Tongue (tissue), 2 donors: ENCODE measurements around the gene CDC27. TPM values are rescaled to one million over a fixed set of nuclear protein-coding genes. Genes with fewer than 3 reads are reported as not detected.
"Not testable (repeated sequence)": the region's sequence is repeated elsewhere in the genome, so short reads cannot be mapped to it uniquely, and the experiment has no call there.

Experiments
- DNase-seq: peaks from one replicate; pipeline ENCODE4 v3.0.0-alpha.2; 2015
- total RNA-seq: library from RNA; depleted of rRNA; stranded (reverse); fragments of >200 nt; gene quantifications from one replicate; pipeline ENCODE4 v1.2.3, GENCODE V29; 2014

The CDC27 gene
- total RNA-seq, result 86.0 TPM

GRCh38 chr17:47188876-47189731 lies at the start of gene CDC27:
Gene CDC27 (minus strand): TSS chr17:47189295. CDS start chr17:47189172, 123 bp downstream.
- peak; percentile 100 for DNase-seq

DNA sequence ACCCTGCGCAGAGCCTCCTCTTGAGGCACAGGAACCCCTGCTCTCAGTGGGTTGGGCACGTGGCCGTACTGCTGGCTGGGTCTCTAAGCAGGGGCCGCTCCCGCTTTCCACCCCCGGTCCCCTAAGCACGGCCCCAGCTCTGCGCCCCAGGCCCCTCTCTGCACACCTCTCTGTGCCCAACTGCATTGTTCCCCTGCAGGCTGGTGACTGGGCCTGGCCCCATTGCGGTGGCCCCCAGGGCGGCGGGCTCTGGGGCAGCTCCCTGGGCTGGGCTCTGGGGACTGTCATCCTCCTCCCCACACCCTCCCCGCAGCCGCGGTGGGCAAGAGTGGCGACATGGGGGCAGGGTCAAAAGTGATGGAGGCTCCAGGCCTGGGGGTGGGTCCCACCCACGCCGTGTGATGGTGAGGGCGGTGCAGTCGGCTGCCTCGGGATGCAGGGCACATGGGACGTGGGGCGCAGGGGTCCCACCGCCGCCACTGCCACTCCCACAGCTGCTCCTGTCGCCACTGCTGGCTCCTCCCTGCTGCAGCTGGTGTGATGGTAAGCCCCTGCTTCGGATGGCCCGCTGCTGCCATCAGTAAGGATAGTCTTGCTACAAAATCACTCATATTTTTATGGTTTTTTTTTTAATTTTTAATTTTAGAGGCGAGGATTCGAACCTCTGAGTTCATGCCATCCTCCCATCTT lies 49.4 kb upstream of the CDC27 start:
- no peak for DNase-seq

GRCh38 chr17:47237841-47238240 lies 48.7 kb upstream of the CDC27 start:
- no peak for DNase-seq

GRCh38 chr17:47235923-47236322 lies 46.8 kb upstream of the CDC27 start:
- no peak for DNase-seq

GRCh38 chr17:47235506-47235905 lies 46.4 kb upstream of the CDC27 start:
- DNase-seq, result no peak

- DNase-seq, result no peak
Measured at GRCh38 chr17:47232465-47232864, 43.4 kb upstream of the CDC27 start.

DNA sequence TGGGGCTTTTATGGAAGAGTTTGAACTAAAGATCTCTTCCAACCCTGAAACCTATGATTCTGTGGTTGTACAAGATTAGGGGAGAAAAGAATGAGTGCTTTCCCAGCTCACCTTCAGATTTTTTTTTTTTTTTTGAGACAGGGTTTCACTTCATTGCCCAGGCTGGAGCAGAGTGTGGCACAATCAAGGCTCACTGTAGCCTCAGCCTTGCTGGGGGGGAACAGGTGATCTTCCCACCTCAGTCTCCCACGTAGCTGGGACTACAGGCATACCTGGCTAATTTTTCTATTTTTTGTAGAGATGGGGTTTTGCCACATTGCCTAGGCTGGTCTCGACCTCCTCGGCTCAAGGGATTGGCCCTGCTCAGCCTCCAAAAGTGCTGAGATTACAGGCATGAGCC lies 42.8 kb upstream of the CDC27 start:
- DNase-seq, result no peak

DNA sequence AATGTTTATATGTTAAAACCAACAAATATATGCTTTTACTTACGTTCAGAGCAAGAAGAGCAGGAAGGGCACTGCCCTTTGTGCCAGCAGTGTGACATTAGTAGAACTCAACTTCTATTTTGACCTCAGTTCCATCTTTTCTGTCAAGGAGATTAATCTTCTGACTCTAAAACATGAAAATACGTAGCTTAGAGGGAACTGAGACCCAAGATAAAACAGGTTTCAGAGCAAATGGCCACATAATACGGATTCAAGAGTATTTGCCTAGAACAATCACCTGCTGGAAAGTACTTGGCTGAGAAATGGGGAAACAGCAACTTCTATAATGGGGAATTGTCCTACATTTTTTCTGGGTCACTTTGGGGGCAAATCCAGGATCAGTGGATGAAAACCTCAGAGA lies 42.2 kb upstream of the CDC27 start:
- DNase-seq, result no peak

- no peak for DNase-seq
Measured at GRCh38 chr17:47230864-47231263, 41.8 kb upstream of the CDC27 start.

- DNase-seq, result peak; percentile 94
Measured at GRCh38 chr17:47229535-47230443, 40.7 kb upstream of the CDC27 start.

- no peak for DNase-seq
Measured at GRCh38 chr17:47227862-47228261, 38.8 kb upstream of the CDC27 start.

DNA sequence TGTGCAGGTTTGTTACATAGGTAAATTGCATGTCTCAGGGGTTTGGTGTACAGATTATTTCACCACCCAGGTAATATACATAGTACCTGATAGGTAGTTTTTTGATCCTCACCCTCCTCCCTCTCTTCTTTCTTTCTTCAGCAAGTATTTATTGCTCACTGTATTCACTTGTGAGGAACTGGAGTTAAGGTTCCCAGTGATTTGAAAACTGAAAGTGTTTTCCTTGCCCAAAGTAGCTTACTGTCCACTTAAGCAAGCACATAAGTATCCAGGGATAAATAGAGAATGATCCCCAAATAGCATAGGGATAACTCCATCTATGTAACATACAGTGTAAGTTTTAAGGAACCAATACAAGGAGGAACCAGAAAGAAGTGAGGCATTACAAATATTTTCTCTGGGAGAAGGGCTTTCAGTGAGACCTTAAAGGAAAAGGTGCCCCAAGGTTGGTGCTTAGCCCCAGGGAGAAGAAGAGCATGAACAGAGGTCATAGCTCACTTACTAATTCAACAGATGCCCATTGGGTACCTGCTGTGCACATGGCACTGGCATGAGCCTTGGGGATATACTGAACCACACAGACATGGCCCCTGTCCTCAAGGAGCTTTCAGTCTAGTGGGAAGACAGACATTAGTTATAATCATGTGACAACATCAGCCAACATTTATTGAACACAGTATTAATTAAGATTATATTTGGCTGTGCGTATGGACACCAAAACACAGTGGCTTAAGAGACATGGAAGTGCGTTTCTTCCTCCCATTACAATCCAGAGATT lies 37.0 kb upstream of the CDC27 start:
- DNase-seq, result no peak

- peak; percentile 53 for DNase-seq
Measured at GRCh38 chr17:47225436-47225858, 36.4 kb upstream of the CDC27 start.

DNA sequence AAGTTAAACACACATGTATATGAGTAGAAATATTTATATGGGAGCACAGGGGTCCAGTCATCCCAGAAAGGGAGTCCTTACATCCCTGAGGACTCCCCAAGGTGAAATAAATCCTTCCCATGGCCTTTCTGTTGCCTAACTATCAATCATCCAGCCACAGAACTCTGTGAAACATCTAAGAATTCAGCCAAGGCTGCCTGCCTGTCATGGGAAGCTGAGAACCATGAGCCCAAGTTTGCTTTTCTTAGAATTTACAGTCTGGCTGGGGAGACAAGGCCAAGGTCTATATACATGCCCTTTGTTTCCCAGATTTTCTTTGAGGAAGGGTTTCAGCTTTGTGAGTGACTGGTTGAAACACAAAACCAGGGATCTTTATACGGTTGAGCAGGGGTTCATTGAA lies 35.9 kb upstream of the CDC27 start:
- DNase-seq, result no peak

GRCh38 chr17:47224077-47224476 lies 35.0 kb upstream of the CDC27 start:
- not testable (repeated sequence) for DNase-seq

DNA sequence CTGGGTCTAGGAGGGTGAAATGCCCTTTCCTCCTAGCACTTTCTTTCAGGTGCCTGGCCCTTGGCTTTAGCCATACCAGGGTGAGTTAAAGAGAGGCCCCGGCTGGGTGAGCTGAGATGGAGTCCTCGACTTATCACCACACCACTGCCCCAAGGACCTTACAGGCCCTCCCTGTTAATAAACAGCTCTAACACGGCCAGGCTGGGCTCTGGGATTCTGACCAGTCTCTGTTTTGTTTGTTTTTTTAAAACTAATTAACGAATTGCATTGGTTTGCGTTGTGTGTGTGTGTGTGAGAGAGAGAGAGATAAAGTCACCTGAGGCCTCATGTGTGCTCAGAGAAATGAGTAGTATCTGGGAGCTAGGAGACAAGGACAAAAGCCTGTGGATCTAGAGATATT lies 34.4 kb upstream of the CDC27 start:
- DNase-seq, result no peak

DNA sequence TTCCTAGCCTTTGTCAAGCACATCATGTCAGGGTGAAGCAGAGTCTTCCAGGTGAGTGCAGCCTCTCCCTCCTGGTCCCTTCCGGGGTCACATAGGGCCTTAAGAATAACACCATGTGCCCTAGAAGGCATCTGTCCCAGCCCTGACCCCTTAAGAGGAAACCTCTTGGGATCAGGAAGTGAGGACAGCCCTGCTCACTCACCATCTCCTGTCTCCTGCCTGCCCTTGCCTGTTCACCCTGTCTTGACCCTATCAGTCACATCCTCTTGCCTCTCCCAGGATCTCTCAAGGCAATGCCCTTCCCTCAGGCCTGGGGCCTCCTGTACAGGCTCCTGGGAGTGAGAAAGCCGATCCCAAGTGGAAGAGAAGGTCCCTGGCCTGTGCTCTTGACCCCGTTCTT lies 33.9 kb upstream of the CDC27 start:
- no peak for DNase-seq

DNA sequence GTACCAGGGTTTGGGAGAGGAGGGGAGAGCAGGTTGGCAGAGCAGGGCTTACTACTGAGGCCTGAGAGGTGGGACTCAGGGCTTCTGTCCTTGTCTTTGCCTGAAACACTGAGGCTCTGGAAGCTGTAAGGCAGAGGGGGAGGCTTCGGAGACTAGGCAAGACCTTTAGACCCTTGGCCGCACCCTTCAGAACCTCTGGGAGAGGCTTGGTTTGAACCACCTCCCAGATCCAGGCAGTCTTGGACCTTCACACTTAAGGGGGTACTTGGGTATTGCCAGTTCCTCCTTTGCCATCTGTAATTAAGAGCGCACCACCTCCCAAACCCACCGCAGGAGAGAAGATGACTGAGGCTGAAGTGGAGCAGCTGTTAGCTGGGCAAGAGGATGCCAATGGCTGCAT lies 33.0 kb upstream of the CDC27 start:
- no peak for DNase-seq

DNA sequence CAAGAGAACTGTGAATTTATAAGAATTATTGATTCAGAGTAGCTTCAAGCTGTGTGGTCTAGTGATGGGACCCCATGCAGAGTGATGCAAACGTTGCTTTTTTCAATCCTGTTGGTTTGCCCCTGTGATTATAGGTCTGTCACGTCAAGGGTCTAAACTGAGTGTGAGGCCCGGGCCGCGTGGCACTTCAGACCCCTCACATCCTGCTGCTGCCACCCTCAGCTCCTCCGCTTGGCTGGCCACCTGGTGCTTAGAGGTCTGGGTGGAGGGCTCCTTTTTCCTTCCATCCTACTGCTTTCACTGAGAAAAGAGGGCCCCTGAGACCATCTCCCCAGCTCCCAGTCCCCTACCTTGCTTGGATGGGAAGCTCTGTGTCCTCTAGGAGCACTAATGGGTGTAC lies 32.1 kb upstream of the CDC27 start:
- DNase-seq, result no peak

DNA sequence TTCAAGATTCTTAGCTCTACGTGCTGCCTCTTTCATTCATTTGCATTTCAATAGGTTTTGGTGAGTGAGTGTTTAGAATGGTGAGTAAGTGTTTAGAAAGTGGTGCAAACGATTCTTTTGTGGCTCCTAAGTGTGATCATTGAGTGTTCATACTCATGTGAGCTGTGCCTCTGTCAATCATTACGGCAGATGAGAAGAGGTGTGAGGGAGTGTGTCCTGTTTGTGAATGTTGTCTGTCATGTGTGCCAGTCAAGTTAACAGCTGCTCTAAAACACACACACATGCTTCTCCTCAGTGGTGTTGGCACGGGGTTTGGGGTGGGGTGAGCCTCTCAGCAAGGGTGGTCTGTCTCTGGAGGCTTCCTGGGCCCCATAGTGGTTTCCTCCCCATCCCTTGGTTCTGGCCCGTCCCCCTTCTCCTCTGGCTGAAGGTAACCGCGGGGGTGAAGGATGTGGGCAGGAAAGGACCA lies 31.5 kb upstream of the CDC27 start:
- DNase-seq, result no peak

- no peak for DNase-seq
Measured at GRCh38 chr17:47219621-47220475, 30.8 kb upstream of the CDC27 start.
